SK-N-SH treated with all-trans-retinoic acid at 6 μM for 48 hours (cell line): ENCODE data around the gene NELFCD.

Experiments used
- ARNTL ChIP-seq: fragments of 450-650 bp; formaldehyde crosslinking; IDR thresholded peaks from 2 replicates; pipeline ENCODE4 v1.5.0; 2020; ENCODE audit warnings: low read depth, mild to moderate bottlenecking, moderate library complexity, borderline replicate concordance
- ZNF8 ChIP-seq: fragments of 450-650 bp; formaldehyde crosslinking; IDR thresholded peaks from 2 replicates; pipeline ENCODE4 v1.5.0; 2020; ENCODE audit warnings: mild to moderate bottlenecking, moderate library complexity

DNA sequence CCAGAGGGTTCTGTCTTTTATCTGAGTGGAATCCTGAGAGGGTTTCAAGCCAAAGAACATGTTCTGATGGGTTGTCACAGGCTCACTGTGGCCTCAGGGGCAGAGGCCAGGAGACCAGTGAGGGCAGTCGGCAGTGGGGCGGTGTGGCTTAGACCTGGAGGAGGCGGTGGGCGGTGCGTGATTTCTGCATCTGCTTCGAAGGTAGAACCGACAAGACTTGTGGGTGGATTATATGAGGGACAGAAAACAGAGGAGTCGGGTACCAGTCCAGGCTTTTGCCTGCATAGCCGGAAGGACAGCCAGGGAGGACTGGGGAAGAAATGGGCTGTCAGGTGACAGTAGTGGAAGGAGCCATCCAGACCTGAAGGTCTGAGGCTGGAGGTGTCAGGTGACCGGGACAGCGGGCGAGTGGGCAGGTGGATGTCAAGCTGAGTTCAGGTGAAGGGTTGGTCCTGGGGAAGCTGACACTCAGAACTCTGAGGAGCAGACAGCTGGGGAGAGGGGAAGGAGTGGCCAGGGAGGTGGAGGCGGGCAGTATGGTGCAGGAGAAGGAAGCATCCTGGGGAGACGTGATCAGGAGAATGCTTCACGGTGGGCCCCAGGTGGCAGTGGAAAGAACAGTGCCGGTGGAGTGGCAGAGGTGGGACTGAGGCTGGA is 22.9 kb downstream of the NELFCD start:
- no peak for TF ChIP-seq ZNF8
- TF ChIP-seq ARNTL (CRISPR knock-in tag) = no peak
